OCI-LY7 (cell line): ENCODE data around the gene TRAF5. TPM values are rescaled to one million over a fixed set of nuclear protein-coding genes. Genes with fewer than 3 reads are reported as not detected.

Experiments used
- BruUV-seq: library from RNA; stranded (reverse); fragments of 400-500 nt; replicated peaks from 2 replicates; lab custom pipeline; 2021; lab: Mats Ljungman, UMichigan
- CTCF ChIA-PET: fragments of 300-600 bp; sonication (Branson Sonifier 250); formaldehyde crosslinking; loops from one replicate; lab custom pipeline; 2022; ENCODE audit warnings: antibody characterized with exemption; ENCODE audit not compliant: unreplicated experiment; lab: Charles Lee
- POLR2A ChIA-PET: fragments of 300-600 bp; sonication (Branson Sonifier 250); formaldehyde crosslinking; loops from one replicate; lab custom pipeline; 2022; ENCODE audit warnings: antibody characterized with exemption; lab: Charles Lee
- DNase-seq: peaks from one replicate; pipeline ENCODE4 v3.0.0-alpha.2; 2015; ENCODE audit warnings: low spot score
- H2AFZ ChIP-seq: fragments of 200-600 bp; sonication (generic), shearing (Covaris generic); 2 replicates; pipeline ENCODE4 v1.6.1; 2014; ENCODE audit warnings: mild to moderate bottlenecking, antibody characterized with exemption, low read length, moderate library complexity
- H3K27ac ChIP-seq: fragments of 200-600 bp; sonication (generic); 2 replicates; pipeline ENCODE4 v1.5.1; 2014; ENCODE audit warnings: mixed run types, low read depth, mild to moderate bottlenecking, moderate library complexity, low read length, inconsistent platforms; ENCODE audit not compliant: poor library complexity, severe bottlenecking
- H3K36me3 ChIP-seq: fragments of 200-600 bp; sonication (generic); 2 replicates; pipeline ENCODE4 v1.6.1; 2014; ENCODE audit warnings: mild to moderate bottlenecking, antibody characterized with exemption, low read length, moderate library complexity, mixed read lengths; ENCODE audit not compliant: insufficient read depth
- H3K4me1 ChIP-seq: fragments of 200-600 bp; sonication (generic); 2 replicates; pipeline ENCODE4 v1.5.1; 2014; ENCODE audit warnings: mild to moderate bottlenecking, low read length; ENCODE audit not compliant: insufficient read depth, poor library complexity, severe bottlenecking
- H3K4me2 ChIP-seq: fragments of 200-600 bp; sonication (generic); 2 replicates; pipeline ENCODE4 v1.6.1; 2014; ENCODE audit warnings: mild to moderate bottlenecking, low read length
- H3K4me3 ChIP-seq: fragments of 200-600 bp; sonication (generic); 2 replicates; pipeline ENCODE4 v1.5.1; 2014; ENCODE audit warnings: mild to moderate bottlenecking, low read depth, low read length; ENCODE audit not compliant: poor library complexity, severe bottlenecking
- H3K79me2 ChIP-seq: fragments of 200-600 bp; sonication (generic); 2 replicates; pipeline ENCODE4 v1.6.1; 2016; ENCODE audit warnings: low read depth, mild to moderate bottlenecking, low read length, moderate library complexity, mixed read lengths; ENCODE audit not compliant: insufficient read depth
- H3K9me2 ChIP-seq: fragments of 200-600 bp; sonication (generic); 2 replicates; pipeline ENCODE4 v1.6.1; 2016; ENCODE audit warnings: mild to moderate bottlenecking, low read length, mixed read lengths; ENCODE audit not compliant: insufficient read depth
- H3K9me3 ChIP-seq: fragments of 200-600 bp; sonication (generic); 2 replicates; pipeline ENCODE4 v1.6.1; 2014; ENCODE audit warnings: mild to moderate bottlenecking, mixed run types, low read length, mixed read lengths
- H4K20me1 ChIP-seq: fragments of 200-600 bp; sonication (generic); 2 replicates; pipeline ENCODE4 v1.6.1; 2014; ENCODE audit warnings: mild to moderate bottlenecking, antibody characterized with exemption, low read length, moderate library complexity, mixed read lengths; ENCODE audit not compliant: insufficient read depth
- EZH2phosphoT487 ChIP-seq: fragments of 200-600 bp; sonication (generic); IDR thresholded peaks from 2 replicates; pipeline ENCODE4 v1.6.1; 2018; ENCODE audit warnings: low read depth, borderline replicate concordance, mild to moderate bottlenecking, mixed run types, antibody characterized with exemption, low read length, moderate library complexity, mixed read lengths
- intact Hi-C: fragments of 100-400 bp; cut with micrococcal nuclease; formaldehyde crosslinking; loops from one replicate; pipeline ENCODE4 v1.10.0; 2022; ENCODE audit not compliant: unreplicated experiment
- total RNA-seq, 2 experiments: library from RNA; depleted of rRNA in 1 of 2; stranded (reverse); fragments of >200 nt in 1 of 2; shearing (Covaris generic) in 1 of 2; gene quantifications; 2 replicates each; pipeline ENCODE4 v1.2.3, GENCODE V29; 2014 to 2022
- TF ChIP-seq, protein P1 (sequence below): fragments of 200-600 bp; sonication (generic); conservative IDR thresholded peaks from 2 replicates; pipeline ENCODE4 v1.5.1; 2014; ENCODE audit warnings: mild to moderate bottlenecking, antibody characterized with exemption, low read length, moderate library complexity, mixed read lengths

Gene TRAF5
- total RNA-seq, 2 experiments from 2014 or later: 24.2 to 54.4 TPM

GRCh38 chr1:211345719-211346118 is 19.1 kb downstream of the TRAF5 start:
- peaks cover 23% of the 10 kb centered on the region for H3K79me2 ChIP-seq
- no peaks in the 10 kb centered on the region for H3K9me2 ChIP-seq
- no peak overlapping the region for H3K4me3 ChIP-seq
- H4K20me1 ChIP-seq: no peaks in the 10 kb centered on the region; the same call in 1 of the 2 replicates
- no peak overlapping the region for H3K27ac ChIP-seq
- no peak overlapping the region for H2AFZ ChIP-seq
- H3K36me3 ChIP-seq: peaks cover 4% of the 10 kb centered on the region
- no peaks in the 10 kb centered on the region for H3K9me3 ChIP-seq
- H3K4me2 ChIP-seq: no peak overlapping the region
- BruUV-seq: no TSS peak
- TF ChIP-seq, protein P1, sequence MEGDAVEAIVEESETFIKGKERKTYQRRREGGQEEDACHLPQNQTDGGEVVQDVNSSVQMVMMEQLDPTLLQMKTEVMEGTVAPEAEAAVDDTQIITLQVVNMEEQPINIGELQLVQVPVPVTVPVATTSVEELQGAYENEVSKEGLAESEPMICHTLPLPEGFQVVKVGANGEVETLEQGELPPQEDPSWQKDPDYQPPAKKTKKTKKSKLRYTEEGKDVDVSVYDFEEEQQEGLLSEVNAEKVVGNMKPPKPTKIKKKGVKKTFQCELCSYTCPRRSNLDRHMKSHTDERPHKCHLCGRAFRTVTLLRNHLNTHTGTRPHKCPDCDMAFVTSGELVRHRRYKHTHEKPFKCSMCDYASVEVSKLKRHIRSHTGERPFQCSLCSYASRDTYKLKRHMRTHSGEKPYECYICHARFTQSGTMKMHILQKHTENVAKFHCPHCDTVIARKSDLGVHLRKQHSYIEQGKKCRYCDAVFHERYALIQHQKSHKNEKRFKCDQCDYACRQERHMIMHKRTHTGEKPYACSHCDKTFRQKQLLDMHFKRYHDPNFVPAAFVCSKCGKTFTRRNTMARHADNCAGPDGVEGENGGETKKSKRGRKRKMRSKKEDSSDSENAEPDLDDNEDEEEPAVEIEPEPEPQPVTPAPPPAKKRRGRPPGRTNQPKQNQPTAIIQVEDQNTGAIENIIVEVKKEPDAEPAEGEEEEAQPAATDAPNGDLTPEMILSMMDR: no peak
- TF ChIP-seq EZH2phosphoT487: no peak
- CTCF ChIA-PET: no interaction called here
- intact Hi-C loops: no loop called here
- POLR2A ChIA-PET: interaction anchor here (1.1 to 2.3 kb wide), 2 partner anchors 9 to 20 kb away, joined by 3 to 26 read pairs; partner anchors contain the start of gene TRAF5
- peaks cover 4% of the 10 kb centered on the region for H3K4me1 ChIP-seq
- DNase-seq: no peak

- H4K20me1 ChIP-seq: no peaks in the 10 kb centered on the region; the same call in 1 of the 2 replicates
- ChIA-PET POLR2A (interaction anchor here (0.6 to 2.3 kb wide), 6 partner anchors 10 to 688 kb away, joined by 3 to 26 read pairs (median 4); partner anchors contain the start of genes DTL, INTS7 and TRAF5), CTCF (no interaction called here)
- no peak for DNase-seq
- H3K4me3 ChIP-seq: no peak overlapping the region
- H3K4me1 ChIP-seq: no peaks in the 10 kb centered on the region
- no peak for TF ChIP-seq EZH2phosphoT487
- TF ChIP-seq, protein P1: no peak
- no peak overlapping the region for H2AFZ ChIP-seq
- no peak overlapping the region for H3K27ac ChIP-seq
- BruUV-seq: no TSS peak
- no peaks in the 10 kb centered on the region for H3K9me2 ChIP-seq
- H3K4me2 ChIP-seq: no peak overlapping the region
- H3K9me3 ChIP-seq: peaks cover 10% of the 10 kb centered on the region; the same call in 1 of the 2 replicates
- intact Hi-C loops: no loop called here
- H3K36me3 ChIP-seq: peaks cover 12% of the 10 kb centered on the region
- H3K79me2 ChIP-seq: peaks cover 16% of the 10 kb centered on the region; the same call in 1 of the 2 replicates
These were observed 20.6 kb downstream of the TRAF5 start for GRCh38 chr1:211347077-211347844.

DNA sequence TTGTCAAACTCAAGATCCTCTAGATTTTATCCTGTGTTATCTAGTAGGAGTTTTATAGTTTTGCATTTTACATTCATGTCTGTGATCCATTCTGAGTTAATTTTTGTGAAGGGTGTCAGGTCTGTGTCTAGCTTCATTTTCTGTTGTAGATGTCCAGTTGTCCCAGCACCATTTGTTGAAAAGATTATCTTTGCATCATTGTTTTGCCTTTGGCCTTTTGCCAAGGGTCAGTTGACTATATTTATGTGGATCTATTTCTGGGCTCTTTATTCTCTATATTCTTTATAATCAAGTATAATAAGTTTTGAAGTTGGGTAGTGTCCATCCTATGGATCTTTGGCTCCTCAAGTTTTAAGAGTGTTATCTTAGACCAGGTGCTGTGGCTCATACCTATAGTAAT is 21.9 kb downstream of the TRAF5 start:
- H3K4me1 ChIP-seq: peaks cover 8% of the 10 kb centered on the region
- POLR2A ChIA-PET: no interaction called here
- no peak for TF ChIP-seq EZH2phosphoT487
- TF ChIP-seq, protein P1: no peak

More for the DNA sequence above, 21.9 kb downstream of the TRAF5 start:
- BruUV-seq: no TSS peak
- H3K4me2 ChIP-seq: no peak overlapping the region
- peaks cover 10% of the 10 kb centered on the region; the same call in 1 of the 2 replicates for H3K9me3 ChIP-seq
- no peak overlapping the region for H3K27ac ChIP-seq
- peaks cover 18% of the 10 kb centered on the region for H3K36me3 ChIP-seq
- DNase-seq: no peak
- no peaks in the 10 kb centered on the region for H4K20me1 ChIP-seq
- no peak overlapping the region for H3K4me3 ChIP-seq
- H3K79me2 ChIP-seq: peaks cover 16% of the 10 kb centered on the region; the same call in 1 of the 2 replicates
- intact Hi-C loops: no loop called here
- H2AFZ ChIP-seq: no peak overlapping the region
- H3K9me2 ChIP-seq: no peaks in the 10 kb centered on the region
- CTCF ChIA-PET: no interaction called here
